ENCODE measurements around the gene TLE3.

DNA sequence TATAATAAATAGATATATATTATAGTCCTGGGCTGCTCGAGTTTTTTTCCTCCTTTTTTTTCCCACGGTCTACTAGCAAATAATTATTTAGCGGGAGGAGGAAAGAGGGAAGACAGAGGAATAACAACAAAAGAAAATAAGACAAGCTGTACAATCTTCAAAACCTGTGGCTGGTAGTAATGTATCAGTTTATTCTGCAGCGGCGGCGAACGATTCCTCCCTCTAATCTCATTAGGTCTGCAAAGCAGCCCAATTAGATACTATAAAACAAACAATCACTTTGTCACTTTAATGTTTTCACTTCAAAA, 390 bp upstream of the TLE3 start:
- TF ChIP-seq, protein P1, sequence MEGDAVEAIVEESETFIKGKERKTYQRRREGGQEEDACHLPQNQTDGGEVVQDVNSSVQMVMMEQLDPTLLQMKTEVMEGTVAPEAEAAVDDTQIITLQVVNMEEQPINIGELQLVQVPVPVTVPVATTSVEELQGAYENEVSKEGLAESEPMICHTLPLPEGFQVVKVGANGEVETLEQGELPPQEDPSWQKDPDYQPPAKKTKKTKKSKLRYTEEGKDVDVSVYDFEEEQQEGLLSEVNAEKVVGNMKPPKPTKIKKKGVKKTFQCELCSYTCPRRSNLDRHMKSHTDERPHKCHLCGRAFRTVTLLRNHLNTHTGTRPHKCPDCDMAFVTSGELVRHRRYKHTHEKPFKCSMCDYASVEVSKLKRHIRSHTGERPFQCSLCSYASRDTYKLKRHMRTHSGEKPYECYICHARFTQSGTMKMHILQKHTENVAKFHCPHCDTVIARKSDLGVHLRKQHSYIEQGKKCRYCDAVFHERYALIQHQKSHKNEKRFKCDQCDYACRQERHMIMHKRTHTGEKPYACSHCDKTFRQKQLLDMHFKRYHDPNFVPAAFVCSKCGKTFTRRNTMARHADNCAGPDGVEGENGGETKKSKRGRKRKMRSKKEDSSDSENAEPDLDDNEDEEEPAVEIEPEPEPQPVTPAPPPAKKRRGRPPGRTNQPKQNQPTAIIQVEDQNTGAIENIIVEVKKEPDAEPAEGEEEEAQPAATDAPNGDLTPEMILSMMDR (conservative IDR thresholded peaks at IDR 0.05 in 1 of 2, IDR thresholded peaks at IDR 0.05 in 1 of 2; ENCODE audit: low read depth in 1 of 2, low read length in 2 of 2), result no peak
- no peak for TF ChIP-seq EZH2 (IDR thresholded peaks at IDR 0.05; ENCODE audit: low read length, missing control alignments)

Data from fibroblast of lung (primary cell).